Osteocyte (in vitro differentiated cells): Measurements from ENCODE around the gene ZNF628. TPM values are rescaled to one million over a fixed set of nuclear protein-coding genes. Genes with fewer than 3 reads are reported as not detected.

Experiments used
- DNase-seq: peaks from one replicate; pipeline ENCODE4 v3.0.0; 2021; ENCODE audit warnings: mixed read lengths; ENCODE audit not compliant: unreplicated experiment; ENCODE audit errors: extremely low spot score
- H3K27ac Mint-ChIP-seq: one replicate; pipeline ENCODE4 v1.8.0; 2021; ENCODE audit warnings: mild to moderate bottlenecking, mixed read lengths; ENCODE audit not compliant: unreplicated experiment
- H3K27me3 Mint-ChIP-seq: one replicate; pipeline ENCODE4 v1.8.0; 2021; ENCODE audit warnings: mixed read lengths; ENCODE audit not compliant: unreplicated experiment
- H3K36me3 Mint-ChIP-seq: one replicate; pipeline ENCODE4 v1.8.0; 2021; ENCODE audit warnings: mixed read lengths; ENCODE audit not compliant: unreplicated experiment
- H3K4me1 Mint-ChIP-seq: one replicate; pipeline ENCODE4 v1.8.0; 2021; ENCODE audit warnings: mixed read lengths; ENCODE audit not compliant: unreplicated experiment
- H3K4me3 Mint-ChIP-seq: one replicate; pipeline ENCODE4 v1.8.0; 2021; ENCODE audit warnings: mild to moderate bottlenecking, moderate library complexity, mixed read lengths; ENCODE audit not compliant: unreplicated experiment
- H3K9me3 Mint-ChIP-seq: one replicate; pipeline ENCODE4 v1.8.0; 2021; ENCODE audit warnings: mixed read lengths; ENCODE audit not compliant: unreplicated experiment
- total RNA-seq: library from RNA; stranded (reverse); gene quantifications from 2 replicates; pipeline ENCODE4 v1.2.1, GENCODE V29; 2021
- TF ChIP-seq, protein P1 (sequence below): fragments of 200-600 bp; sonication (generic); IDR thresholded peaks from 2 replicates; pipeline ENCODE4 v1.5.0; 2021; ENCODE audit warnings: antibody characterized with exemption, mild to moderate bottlenecking, moderate library complexity

The ZNF628 gene
- total RNA-seq, 1 donor from 2014 or later, result 11.6 TPM

DNA sequence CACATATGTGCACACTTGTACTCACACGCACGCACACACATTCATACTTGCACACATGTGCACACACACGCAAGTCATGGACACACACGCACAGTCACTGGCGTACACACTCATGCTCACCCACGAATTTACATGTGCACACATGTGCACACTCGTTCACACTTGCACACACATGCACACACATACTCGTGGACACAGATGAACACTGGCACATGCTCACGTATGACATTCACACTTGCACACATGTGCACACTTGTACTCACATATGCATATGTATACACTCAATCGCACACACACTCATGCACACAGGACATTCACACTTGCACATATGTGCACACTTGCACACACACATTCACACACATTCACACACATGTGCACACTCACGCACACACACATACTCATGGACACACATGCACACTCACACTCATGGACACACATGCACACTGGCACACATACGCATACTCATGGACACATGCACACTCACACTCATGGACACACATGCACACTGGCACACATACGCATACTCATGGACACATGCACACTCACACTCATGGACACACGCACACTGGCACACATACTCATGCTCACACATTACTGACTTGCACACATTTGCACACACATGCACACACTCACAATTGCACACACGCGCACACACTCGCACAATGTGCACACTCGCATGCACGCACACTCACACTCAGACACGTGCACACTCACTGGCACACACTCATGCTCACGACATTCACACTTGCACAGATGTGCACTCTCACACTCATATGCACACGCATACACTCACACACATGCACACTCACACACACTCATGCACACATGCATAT is 51.0 kb downstream of the ZNF628 start:
- H3K27ac Mint-ChIP-seq, result no peak overlapping the region
- TF ChIP-seq, protein P1, sequence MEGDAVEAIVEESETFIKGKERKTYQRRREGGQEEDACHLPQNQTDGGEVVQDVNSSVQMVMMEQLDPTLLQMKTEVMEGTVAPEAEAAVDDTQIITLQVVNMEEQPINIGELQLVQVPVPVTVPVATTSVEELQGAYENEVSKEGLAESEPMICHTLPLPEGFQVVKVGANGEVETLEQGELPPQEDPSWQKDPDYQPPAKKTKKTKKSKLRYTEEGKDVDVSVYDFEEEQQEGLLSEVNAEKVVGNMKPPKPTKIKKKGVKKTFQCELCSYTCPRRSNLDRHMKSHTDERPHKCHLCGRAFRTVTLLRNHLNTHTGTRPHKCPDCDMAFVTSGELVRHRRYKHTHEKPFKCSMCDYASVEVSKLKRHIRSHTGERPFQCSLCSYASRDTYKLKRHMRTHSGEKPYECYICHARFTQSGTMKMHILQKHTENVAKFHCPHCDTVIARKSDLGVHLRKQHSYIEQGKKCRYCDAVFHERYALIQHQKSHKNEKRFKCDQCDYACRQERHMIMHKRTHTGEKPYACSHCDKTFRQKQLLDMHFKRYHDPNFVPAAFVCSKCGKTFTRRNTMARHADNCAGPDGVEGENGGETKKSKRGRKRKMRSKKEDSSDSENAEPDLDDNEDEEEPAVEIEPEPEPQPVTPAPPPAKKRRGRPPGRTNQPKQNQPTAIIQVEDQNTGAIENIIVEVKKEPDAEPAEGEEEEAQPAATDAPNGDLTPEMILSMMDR, result no peak
- no peaks in the 10 kb centered on the region for H3K9me3 Mint-ChIP-seq
- H3K36me3 Mint-ChIP-seq, result no peaks in the 10 kb centered on the region
- no peak for DNase-seq
- no peak overlapping the region for H3K4me3 Mint-ChIP-seq
- no peaks in the 10 kb centered on the region for H3K27me3 Mint-ChIP-seq
- H3K4me1 Mint-ChIP-seq, result peaks cover 2% of the 10 kb centered on the region

DNA sequence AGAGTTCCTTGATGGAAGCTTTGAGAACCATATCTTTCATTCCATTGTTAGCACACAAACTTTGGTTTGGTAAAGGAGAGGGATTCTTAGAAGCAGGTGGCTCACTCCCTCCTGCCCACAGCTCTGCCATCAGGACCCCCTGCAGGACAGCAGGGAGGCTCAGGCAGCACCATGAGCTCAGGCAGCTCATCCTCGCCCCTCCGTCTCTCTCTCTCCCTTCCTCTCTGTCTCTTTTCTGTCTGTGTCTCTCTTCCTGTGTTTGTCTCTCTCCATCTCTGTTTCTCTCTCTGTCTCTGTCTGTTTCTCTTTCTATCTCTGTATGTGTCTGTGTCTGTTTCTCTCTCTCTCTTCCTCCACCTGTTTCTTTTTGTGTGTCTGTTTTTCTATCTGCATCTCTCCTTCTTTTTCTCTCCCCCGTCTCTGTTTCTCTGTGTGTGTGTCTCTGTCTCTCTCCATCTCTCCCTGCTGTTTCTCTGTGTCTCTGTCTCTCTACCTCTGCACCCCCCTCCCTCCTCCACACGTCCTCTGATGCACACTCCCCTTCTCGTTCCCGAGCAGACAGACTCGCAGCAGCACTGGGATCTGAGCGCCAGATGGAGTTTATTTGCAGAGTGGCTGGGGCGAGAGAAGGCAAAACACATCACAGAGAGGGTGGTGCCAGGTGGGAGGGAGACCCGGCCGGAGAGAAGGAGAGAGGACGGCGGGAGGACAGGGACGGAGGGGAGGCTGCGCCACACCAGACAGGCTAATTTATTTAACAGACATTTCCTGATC is 51.8 kb downstream of the ZNF628 start:
- Mint-ChIP-seq H3K4me3 (no peak overlapping the region), H3K9me3 (no peaks in the 10 kb centered on the region), H3K4me1 (peaks cover 2% of the 10 kb centered on the region), H3K36me3 (no peaks in the 10 kb centered on the region), H3K27me3 (no peaks in the 10 kb centered on the region), H3K27ac (no peak overlapping the region)
- TF ChIP-seq, protein P1, result peak; percentile 39
- no peak for DNase-seq

DNA sequence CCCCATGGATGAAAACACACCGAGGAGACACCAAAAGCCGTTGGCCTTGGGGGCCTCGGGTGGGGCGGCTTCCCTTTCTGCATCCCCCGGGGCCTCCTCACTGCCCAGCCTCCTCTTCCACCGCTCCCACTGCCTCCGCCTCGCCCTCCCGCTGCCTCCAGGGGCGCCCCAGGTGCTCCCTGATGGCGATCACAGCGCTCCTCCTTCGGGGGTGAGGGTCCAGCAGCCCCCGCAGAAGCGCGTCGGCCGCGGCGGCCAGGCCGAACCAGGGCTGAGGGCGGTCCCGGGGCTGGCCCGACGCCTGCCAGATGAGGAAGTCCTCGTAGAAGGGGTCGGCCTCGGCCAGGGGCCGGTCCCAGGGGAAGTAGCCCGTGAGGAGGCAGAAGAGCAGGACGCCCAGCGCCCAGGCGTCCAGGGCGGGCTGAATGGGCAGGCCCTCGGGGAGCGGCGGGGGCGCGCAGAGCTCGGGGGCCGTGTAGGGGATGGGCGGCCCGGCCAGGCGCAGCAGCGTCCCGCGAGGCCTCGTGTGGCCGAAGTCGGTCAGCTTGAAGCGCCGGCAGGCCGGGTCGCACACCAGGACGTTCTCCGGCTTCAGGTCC is 53.3 kb downstream of the ZNF628 start:
- TF ChIP-seq, protein P1, result no peak
- Mint-ChIP-seq H3K4me1 (peaks cover 2% of the 10 kb centered on the region), H3K4me3 (no peak overlapping the region), H3K9me3 (no peaks in the 10 kb centered on the region), H3K27me3 (no peaks in the 10 kb centered on the region), H3K27ac (peak overlapping the region; percentile 54), H3K36me3 (no peaks in the 10 kb centered on the region)
- no peak for DNase-seq

DNA sequence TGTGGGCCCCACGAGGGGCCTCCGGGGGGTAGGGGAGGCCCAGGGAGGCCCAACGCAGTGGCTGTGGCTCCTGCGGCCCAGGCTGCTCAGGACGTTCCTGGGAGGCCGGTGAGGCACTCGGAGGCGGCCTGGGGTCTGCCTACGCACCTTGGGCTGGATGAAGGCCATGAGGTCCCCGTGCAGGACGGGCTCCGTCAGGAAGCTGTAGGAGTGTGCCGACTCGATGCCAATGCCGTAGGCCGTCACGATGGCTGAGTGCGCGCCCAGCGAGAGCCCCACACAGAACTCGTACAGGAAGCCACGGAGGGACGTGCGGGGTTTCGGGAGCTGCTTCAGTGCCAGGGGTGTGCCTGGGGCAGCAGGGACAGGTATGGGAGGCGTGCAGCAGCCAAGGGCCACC is 54.6 kb downstream of the ZNF628 start:
- TF ChIP-seq, protein P1, result no peak
- H3K36me3 Mint-ChIP-seq, result no peaks in the 10 kb centered on the region
- peaks cover 3% of the 10 kb centered on the region for H3K4me1 Mint-ChIP-seq
- no peaks in the 10 kb centered on the region for H3K27me3 Mint-ChIP-seq
- H3K4me3 Mint-ChIP-seq, result no peak overlapping the region
- no peak overlapping the region for H3K27ac Mint-ChIP-seq
- DNase-seq, result no peak
- no peaks in the 10 kb centered on the region for H3K9me3 Mint-ChIP-seq

Other genes with a start within 250 kb of the ZNF628 start
- 2.9 and 3.2 TPM in 2 replicates for gene TMEM86B, start 247.9 kb upstream of the ZNF628 start, total RNA-seq
- gene PPP6R1, start 217.6 kb upstream of the ZNF628 start, total RNA-seq, result 63.0 and 67.1 TPM in 2 replicates
- 29.8 and 33.2 TPM in 2 replicates for gene HSPBP1, start 196.5 kb upstream of the ZNF628 start, total RNA-seq
- 18.0 and 23.9 TPM in 2 replicates for gene BRSK1, start 192.6 kb upstream of the ZNF628 start, total RNA-seq
- gene TMEM150B, start 151.3 kb upstream of the ZNF628 start, total RNA-seq, result not detected in 2 replicates
- 12.4 and 18.6 TPM in 2 replicates for gene KMT5C, start 136.7 kb upstream of the ZNF628 start, total RNA-seq
- gene COX6B2, start 121.9 kb upstream of the ZNF628 start, total RNA-seq, result not detected in 2 replicates
- gene GARIN5B, start 113.4 kb upstream of the ZNF628 start, total RNA-seq, result not detected in 2 replicates
- 0.91 and 1.0 TPM in 2 replicates for gene IL11, start 106.2 kb upstream of the ZNF628 start, total RNA-seq
- not detected in 2 replicates for gene TMEM190, start 99.8 kb upstream of the ZNF628 start, total RNA-seq
- gene TMEM238, start 92.3 kb upstream of the ZNF628 start, total RNA-seq, result 0.70 and 1.1 TPM in 2 replicates
- gene RPL28, start 90.7 kb upstream of the ZNF628 start, total RNA-seq, result 1,845 and 2,000 TPM in 2 replicates
- gene UBE2S, start 68.8 kb upstream of the ZNF628 start, total RNA-seq, result 70.7 and 71.1 TPM in 2 replicates
- not detected in 2 replicates for gene SHISA7, start 33.3 kb upstream of the ZNF628 start, total RNA-seq
- gene ISOC2, start 15.0 kb upstream of the ZNF628 start, total RNA-seq, result 37.0 and 39.8 TPM in 2 replicates
- gene C19orf85, start 11.9 kb upstream of the ZNF628 start, total RNA-seq, result not detected in 2 replicates
- gene NAT14, start 8.6 kb downstream of the ZNF628 start, total RNA-seq, result 54.2 and 58.2 TPM in 2 replicates
- gene SSC5D, start 11.8 kb downstream of the ZNF628 start, total RNA-seq, result 21.5 and 22.1 TPM in 2 replicates
- gene SBK2, start 60.5 kb downstream of the ZNF628 start, total RNA-seq, result not detected in 2 replicates
- gene SBK3, start 68.9 kb downstream of the ZNF628 start, total RNA-seq, result not detected in 2 replicates
- gene ZNF579, start 104.2 kb downstream of the ZNF628 start, total RNA-seq, result 27.4 and 29.2 TPM in 2 replicates
- 17.0 and 19.1 TPM in 2 replicates for gene FIZ1, start 122.9 kb downstream of the ZNF628 start, total RNA-seq
- gene ZNF524, start 123.7 kb downstream of the ZNF628 start, total RNA-seq, result 15.5 and 15.6 TPM in 2 replicates
- 16.9 and 19.2 TPM in 2 replicates for gene ZNF865, start 129.0 kb downstream of the ZNF628 start, total RNA-seq
- 9.2 and 9.6 TPM in 2 replicates for gene ZNF784, start 147.9 kb downstream of the ZNF628 start, total RNA-seq
- 62.3 and 79.8 TPM in 2 replicates for gene ZNF580, start 164.4 kb downstream of the ZNF628 start, total RNA-seq
- gene ZNF581, start 167.0 kb downstream of the ZNF628 start, total RNA-seq, result 29.6 and 33.8 TPM in 2 replicates
- gene CCDC106, start 171.6 kb downstream of the ZNF628 start, total RNA-seq, result 25.9 and 28.1 TPM in 2 replicates
- 174 and 189 TPM in 2 replicates for gene U2AF2, start 178.4 kb downstream of the ZNF628 start, total RNA-seq
- 142 and 148 TPM in 2 replicates for gene EPN1, start 198.6 kb downstream of the ZNF628 start, total RNA-seq